Ascending aorta (tissue), 2 donors: Measurements from ENCODE around the gene COL4A2. TPM values are rescaled to one million over a fixed set of nuclear protein-coding genes. Genes with fewer than 3 reads are reported as not detected.
A peak's percentile ranks its signal among the peaks of the same experiment; 100 is the strongest.

Source experiments
- DNase-seq, 2 donors: peaks; one replicate each; pipeline ENCODE4 v3.0.0-alpha.2; 2019; ENCODE audit warnings: low spot score in 2 of 2
- H3K27ac ChIP-seq, 2 donors: fragments of 200-600 bp; sonication (generic); one replicate each; pipeline ENCODE4 v1.5.1; 2016 to 2017; ENCODE audit warnings: mild to moderate bottlenecking in 1 of 2
- H3K27me3 ChIP-seq: fragments of 200-600 bp; sonication (generic); one replicate; pipeline ENCODE4 v1.5.1; 2017
- H3K36me3 ChIP-seq, 2 donors: fragments of 200-600 bp; sonication (generic); one replicate each; pipeline ENCODE4 v1.5.1; 2016
- H3K4me1 ChIP-seq, 2 donors: fragments of 200-600 bp; sonication (generic); one replicate each; pipeline ENCODE4 v1.5.1; 2016 to 2017; ENCODE audit warnings: mild to moderate bottlenecking in 1 of 2
- H3K4me3 ChIP-seq, 2 donors: fragments of 200-600 bp; sonication (generic); one replicate each; pipeline ENCODE4 v1.5.1; 2016 to 2017; ENCODE audit warnings: mild to moderate bottlenecking in 1 of 2
- H3K9me3 ChIP-seq, 2 donors: fragments of 200-600 bp; sonication (generic); one replicate each; pipeline ENCODE4 v1.5.1; 2016
- intact Hi-C: fragments of 100-400 bp; cut with DNase I; formaldehyde crosslinking; loops from one replicate; pipeline ENCODE4 v1.15.1; 2023
- total RNA-seq: library from RNA; depleted of rRNA; stranded (reverse); fragments of >200 nt; gene quantifications from one replicate; pipeline ENCODE4 v1.1.0, GENCODE V29; 2016
- TF ChIP-seq, protein P1 (sequence below), 3 experiments: fragments of 200-600 bp in 2 of 3; fragments of 450-650 bp in 1 of 3; sonication (generic) in 2 of 3; IDR thresholded peaks; one replicate each; pipeline ENCODE4 v1.5.1; 2016 to 2019; ENCODE audit warnings: antibody characterized with exemption in 3 of 3, mild to moderate bottlenecking in 1 of 3, moderate library complexity in 1 of 3

The COL4A2 gene
- total RNA-seq, 1 donor from 2014 or later = 1,227 TPM

DNA sequence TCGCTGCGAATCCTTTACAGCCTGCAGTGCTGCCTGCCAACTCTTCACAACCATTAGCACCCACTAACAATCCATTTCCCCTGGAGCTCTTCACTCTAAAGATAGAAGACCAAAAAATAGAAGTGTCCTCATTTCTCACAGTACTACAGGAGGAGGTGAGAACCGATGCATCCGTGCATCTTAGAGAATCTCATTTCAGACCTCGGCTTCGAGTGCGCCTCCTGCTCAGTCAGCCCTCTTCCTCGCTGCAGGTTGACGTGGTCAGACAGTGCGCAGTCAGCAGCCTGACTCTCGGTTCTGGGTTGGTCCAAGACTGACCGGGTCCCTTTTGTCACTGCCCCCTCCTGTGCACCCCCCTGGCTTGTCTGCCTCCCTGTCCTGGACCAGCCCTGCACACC lies 169.1 kb downstream of the COL4A2 start:
- Histone ChIP-seq H3K27ac (no peak overlapping the region), H3K4me3 (no peak overlapping the region), H3K4me1 (peaks cover 4 to 8% of the 10 kb centered on the region in 2 donors), H3K27me3 (no peaks in the 10 kb centered on the region), H3K36me3 (peaks cover 81 to 89% of the 10 kb centered on the region in 2 donors), H3K9me3 (no peaks in the 10 kb centered on the region)
- intact Hi-C loops = no loop called here
- TF ChIP-seq, protein P1, sequence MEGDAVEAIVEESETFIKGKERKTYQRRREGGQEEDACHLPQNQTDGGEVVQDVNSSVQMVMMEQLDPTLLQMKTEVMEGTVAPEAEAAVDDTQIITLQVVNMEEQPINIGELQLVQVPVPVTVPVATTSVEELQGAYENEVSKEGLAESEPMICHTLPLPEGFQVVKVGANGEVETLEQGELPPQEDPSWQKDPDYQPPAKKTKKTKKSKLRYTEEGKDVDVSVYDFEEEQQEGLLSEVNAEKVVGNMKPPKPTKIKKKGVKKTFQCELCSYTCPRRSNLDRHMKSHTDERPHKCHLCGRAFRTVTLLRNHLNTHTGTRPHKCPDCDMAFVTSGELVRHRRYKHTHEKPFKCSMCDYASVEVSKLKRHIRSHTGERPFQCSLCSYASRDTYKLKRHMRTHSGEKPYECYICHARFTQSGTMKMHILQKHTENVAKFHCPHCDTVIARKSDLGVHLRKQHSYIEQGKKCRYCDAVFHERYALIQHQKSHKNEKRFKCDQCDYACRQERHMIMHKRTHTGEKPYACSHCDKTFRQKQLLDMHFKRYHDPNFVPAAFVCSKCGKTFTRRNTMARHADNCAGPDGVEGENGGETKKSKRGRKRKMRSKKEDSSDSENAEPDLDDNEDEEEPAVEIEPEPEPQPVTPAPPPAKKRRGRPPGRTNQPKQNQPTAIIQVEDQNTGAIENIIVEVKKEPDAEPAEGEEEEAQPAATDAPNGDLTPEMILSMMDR (IDR thresholded peaks at IDR 0.05) = no peak
- no peak for DNase-seq

DNA sequence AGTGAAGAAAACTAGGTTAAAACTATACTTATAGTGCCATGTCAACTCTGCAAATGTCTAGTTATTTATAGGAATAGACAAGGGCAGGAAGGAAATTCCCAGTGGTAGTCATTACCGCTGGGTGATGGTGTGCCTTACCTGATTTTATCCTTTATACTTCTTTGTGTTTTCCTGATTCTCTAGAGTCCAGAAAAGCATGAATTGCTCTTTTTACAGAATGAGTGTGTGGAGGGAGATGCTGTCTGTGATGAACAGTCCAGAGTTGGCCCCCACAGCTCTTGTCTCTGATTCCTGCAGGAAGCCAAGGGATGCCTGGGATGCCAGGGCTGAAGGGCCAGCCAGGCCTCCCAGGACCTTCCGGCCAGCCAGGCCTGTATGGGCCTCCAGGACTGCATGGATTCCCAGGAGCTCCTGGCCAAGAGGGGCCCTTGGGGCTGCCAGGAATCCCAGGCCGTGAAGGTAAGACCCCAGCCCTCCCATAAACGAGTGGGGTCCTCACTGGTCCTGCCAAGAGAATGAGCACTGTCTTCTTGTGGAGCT lies 170.7 kb downstream of the COL4A2 start:
- Histone ChIP-seq H3K27ac (peak overlapping the region; percentile 29 to 55), H3K9me3 (no peaks in the 10 kb centered on the region), H3K4me3 (no peak overlapping the region), H3K27me3 (no peaks in the 10 kb centered on the region), H3K36me3 (peaks cover 79 to 87% of the 10 kb centered on the region in 2 donors), H3K4me1 (peaks cover 4 to 8% of the 10 kb centered on the region in 2 donors)
- no peak for DNase-seq
- intact Hi-C loops = no loop called here
- TF ChIP-seq, protein P1 (IDR thresholded peaks at IDR 0.05) = no peak

DNA sequence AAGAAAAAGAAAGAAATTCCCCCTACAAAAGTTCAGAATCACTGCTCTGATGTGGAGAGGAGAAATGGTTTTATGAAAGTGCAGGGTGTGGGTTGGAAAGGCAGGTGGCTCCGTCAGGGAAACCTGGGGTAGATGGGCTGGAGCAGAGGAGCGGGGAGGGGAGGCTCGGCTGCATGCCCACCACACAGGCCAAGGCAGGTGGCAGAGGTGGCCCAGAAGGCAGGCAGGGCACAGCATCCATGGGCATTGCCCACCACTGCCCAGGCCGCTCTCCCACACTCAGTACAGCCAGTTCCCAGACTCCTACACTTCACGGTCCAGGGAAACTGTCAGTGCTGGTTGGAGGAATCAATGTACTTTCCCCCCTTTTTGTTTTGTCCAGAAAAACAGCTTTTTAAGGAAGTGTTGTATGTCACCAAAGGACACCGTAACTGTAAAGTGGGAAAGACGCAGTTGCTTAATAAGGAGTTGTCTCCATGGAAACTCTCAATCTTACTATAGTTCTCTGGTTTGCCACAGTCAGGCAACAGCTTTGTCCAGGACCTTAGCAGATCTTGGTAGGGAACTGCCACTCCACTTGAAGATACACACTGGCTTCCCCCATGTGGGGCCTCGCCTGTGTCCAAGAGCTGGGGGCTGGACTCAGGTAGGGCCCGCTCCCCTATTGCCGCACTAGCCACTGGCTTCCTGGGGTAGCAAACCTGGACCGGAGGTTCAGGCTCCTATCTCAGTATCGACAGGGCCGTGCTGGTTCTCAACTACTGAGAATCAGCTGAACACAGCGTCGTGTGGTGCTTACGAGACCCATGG lies 171.5 kb downstream of the COL4A2 start:
- H3K27me3 ChIP-seq = no peaks in the 10 kb centered on the region
- TF ChIP-seq, protein P1 (IDR thresholded peaks at IDR 0.05) = no peak
- peaks cover 81 to 87% of the 10 kb centered on the region in 2 donors for H3K36me3 ChIP-seq
- H3K4me1 ChIP-seq = peaks cover 4 to 8% of the 10 kb centered on the region in 2 donors
- no peaks in the 10 kb centered on the region for H3K9me3 ChIP-seq
- intact Hi-C loops = no loop called here
- no peak for DNase-seq
- no peak overlapping the region for H3K4me3 ChIP-seq
- peak overlapping the region; percentile 61 to 66 for H3K27ac ChIP-seq

DNA sequence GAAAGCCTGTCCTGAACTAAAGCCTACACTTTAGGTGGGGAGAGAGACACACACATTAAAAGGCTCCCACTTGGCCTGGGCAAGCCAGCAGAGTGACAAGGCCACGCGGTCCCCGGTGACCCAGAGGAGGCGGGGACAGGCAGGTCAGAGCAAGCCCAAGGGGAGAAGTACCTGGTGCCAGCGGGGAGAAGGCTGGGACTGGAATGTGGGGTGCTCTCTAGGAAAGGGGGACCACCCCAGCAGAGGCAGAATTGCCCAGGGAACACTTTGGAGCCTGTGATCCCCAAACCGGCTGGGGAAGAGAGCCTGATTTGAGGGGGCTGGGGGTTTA lies 172.1 kb downstream of the COL4A2 start:
- Histone ChIP-seq H3K36me3 (peaks cover 81 to 88% of the 10 kb centered on the region in 2 donors), H3K27me3 (no peaks in the 10 kb centered on the region), H3K27ac (peak overlapping the region; percentile 61 to 66), H3K9me3 (no peaks in the 10 kb centered on the region), H3K4me1 (peaks cover 4 to 8% of the 10 kb centered on the region in 2 donors), H3K4me3 (no peak overlapping the region)
- intact Hi-C loops = no loop called here
- TF ChIP-seq, protein P1 (IDR thresholded peaks at IDR 0.05) = no peak
- DNase-seq = no peak

DNA sequence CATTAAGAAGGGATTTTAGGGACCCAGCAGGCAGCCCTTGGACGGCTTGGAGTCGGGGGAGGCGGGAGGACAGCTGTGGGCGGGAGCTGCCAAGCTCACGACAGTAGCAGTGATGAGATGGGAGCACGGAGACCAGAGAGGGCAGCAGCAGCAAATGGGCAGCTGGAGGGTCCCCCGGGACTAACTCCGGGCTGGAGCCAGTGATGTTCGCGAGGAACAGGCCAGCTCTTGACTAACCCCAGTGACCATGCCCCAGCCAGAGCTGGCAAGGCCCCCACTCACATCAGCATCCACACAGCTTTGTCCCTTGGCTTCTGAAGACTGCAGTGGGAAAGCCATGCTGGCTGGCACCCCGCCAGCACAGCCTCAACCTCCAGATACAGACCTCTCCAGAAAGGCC lies 172.6 kb downstream of the COL4A2 start:
- H3K4me1 ChIP-seq = peaks cover 4 to 8% of the 10 kb centered on the region in 2 donors
- no peaks in the 10 kb centered on the region for H3K9me3 ChIP-seq
- peak overlapping the region; percentile 61 to 66 for H3K27ac ChIP-seq
- TF ChIP-seq, protein P1 (IDR thresholded peaks at IDR 0.05) = no peak
- H3K4me3 ChIP-seq = no peak overlapping the region
- H3K27me3 ChIP-seq = no peaks in the 10 kb centered on the region
- peak in 1 of 2 donors; percentile 76 for DNase-seq
- intact Hi-C loops = no loop called here
- H3K36me3 ChIP-seq = peaks cover 81 to 88% of the 10 kb centered on the region in 2 donors
